Neural crest cell (in vitro differentiated cells): ENCODE data around the gene MYOZ1. TPM values are rescaled to one million over a fixed set of nuclear protein-coding genes. Genes with fewer than 3 reads are reported as not detected.
"Not testable (repeated sequence)": the region's sequence is repeated elsewhere in the genome, so short reads cannot be mapped to it uniquely, and the experiment has no call there.

Experiments
- DNase-seq: peaks from one replicate; pipeline ENCODE4 v3.0.0; 2021; ENCODE audit warnings: low read depth, mixed read lengths, low spot score
- H3K27ac Mint-ChIP-seq: one replicate; pipeline ENCODE4 v1.8.0; 2021; ENCODE audit warnings: mild to moderate bottlenecking, mixed read lengths; ENCODE audit not compliant: unreplicated experiment
- H3K27me3 Mint-ChIP-seq: 2 replicates; pipeline ENCODE4 v1.8.0; 2021; ENCODE audit warnings: low read depth, mild to moderate bottlenecking, mixed read lengths
- H3K36me3 Mint-ChIP-seq: 2 replicates; pipeline ENCODE4 v1.8.0; 2021; ENCODE audit warnings: low read depth, mild to moderate bottlenecking, mixed read lengths
- H3K4me1 Mint-ChIP-seq: 2 replicates; pipeline ENCODE4 v1.8.0; 2021; ENCODE audit warnings: mixed read lengths
- H3K4me3 Mint-ChIP-seq: one replicate; pipeline ENCODE4 v1.8.0; 2021; ENCODE audit warnings: mild to moderate bottlenecking, mixed read lengths
- H3K9me3 Mint-ChIP-seq: 2 replicates; pipeline ENCODE4 v1.8.0; 2021; ENCODE audit warnings: mixed read lengths
- total RNA-seq: library from RNA; stranded (reverse); gene quantifications from 2 replicates; pipeline ENCODE4 v1.2.1, GENCODE V29; 2021
- TF ChIP-seq, protein P1 (sequence below): fragments of 200-600 bp; sonication (generic); conservative IDR thresholded peaks from 2 replicates; pipeline ENCODE4 v1.5.0; 2021; ENCODE audit warnings: antibody characterized with exemption, mild to moderate bottlenecking

MYOZ1 gene
- total RNA-seq, 1 donor from 2014 or later, result 0.16 TPM

DNA sequence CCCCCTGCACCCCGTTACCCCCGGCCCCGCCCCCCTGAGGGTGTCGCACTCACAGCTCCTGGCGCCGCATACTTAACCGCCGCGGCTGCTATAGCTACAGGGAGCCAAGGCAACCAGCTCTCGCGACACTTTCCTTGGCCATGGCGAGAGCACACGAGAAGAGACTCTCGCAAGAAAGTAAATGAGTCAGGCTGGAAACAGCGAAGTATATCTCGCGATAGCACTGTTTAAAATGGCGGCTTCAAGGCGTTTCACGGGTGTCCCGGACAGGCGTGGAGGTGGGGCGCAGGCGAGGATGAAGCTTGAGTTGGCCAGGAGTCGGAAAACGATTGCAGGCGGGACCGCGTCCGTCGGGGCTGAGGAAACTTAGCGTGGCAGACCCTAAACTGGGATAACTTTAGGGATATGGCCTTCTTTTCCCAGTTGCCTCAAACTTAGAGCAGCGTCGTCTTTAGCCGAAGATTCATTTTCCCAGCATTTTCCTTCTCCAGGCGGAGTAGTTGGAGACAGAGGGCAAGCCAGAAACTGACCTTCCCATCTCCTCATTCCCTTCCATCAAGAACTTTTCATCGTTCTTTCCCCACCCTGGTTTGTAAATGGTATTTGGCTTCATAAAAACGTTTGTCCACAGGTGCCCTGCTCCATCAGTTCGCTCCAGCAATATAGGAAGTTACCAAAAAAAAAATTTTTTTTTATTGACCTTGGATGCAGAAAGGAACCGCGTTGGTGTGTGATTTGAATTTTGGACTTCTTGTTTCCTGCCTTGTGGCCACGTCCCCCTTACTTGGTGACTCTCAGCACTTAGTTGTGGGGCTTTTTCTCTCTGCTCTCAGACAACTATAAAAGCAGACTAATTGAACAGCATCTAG, 15.2 kb downstream of the MYOZ1 start:
- H3K27me3 Mint-ChIP-seq, result no peaks in the 10 kb centered on the region

GRCh38 chr10:73625004-73625883, 16.0 kb downstream of the MYOZ1 start:
- peaks cover 31% of the 10 kb centered on the region for H3K4me1 Mint-ChIP-seq
- H3K27me3 Mint-ChIP-seq, result no peaks in the 10 kb centered on the region
- H3K36me3 Mint-ChIP-seq, result no peaks in the 10 kb centered on the region
- H3K4me3 Mint-ChIP-seq, result peak overlapping the region; percentile 96
- TF ChIP-seq, protein P1, sequence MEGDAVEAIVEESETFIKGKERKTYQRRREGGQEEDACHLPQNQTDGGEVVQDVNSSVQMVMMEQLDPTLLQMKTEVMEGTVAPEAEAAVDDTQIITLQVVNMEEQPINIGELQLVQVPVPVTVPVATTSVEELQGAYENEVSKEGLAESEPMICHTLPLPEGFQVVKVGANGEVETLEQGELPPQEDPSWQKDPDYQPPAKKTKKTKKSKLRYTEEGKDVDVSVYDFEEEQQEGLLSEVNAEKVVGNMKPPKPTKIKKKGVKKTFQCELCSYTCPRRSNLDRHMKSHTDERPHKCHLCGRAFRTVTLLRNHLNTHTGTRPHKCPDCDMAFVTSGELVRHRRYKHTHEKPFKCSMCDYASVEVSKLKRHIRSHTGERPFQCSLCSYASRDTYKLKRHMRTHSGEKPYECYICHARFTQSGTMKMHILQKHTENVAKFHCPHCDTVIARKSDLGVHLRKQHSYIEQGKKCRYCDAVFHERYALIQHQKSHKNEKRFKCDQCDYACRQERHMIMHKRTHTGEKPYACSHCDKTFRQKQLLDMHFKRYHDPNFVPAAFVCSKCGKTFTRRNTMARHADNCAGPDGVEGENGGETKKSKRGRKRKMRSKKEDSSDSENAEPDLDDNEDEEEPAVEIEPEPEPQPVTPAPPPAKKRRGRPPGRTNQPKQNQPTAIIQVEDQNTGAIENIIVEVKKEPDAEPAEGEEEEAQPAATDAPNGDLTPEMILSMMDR, result no peak
- no peaks in the 10 kb centered on the region for H3K9me3 Mint-ChIP-seq
- peak; percentile 45 for DNase-seq
- H3K27ac Mint-ChIP-seq, result peak overlapping the region; percentile 99

More for the DNA sequence above, 15.2 kb downstream of the MYOZ1 start:
- H3K27ac Mint-ChIP-seq, result peak overlapping the region; percentile 99
- DNase-seq, result peak; percentile 79
- no peaks in the 10 kb centered on the region for H3K36me3 Mint-ChIP-seq
- TF ChIP-seq, protein P1, result no peak
- peak overlapping the region; percentile 96 for H3K4me3 Mint-ChIP-seq
- H3K9me3 Mint-ChIP-seq, result no peaks in the 10 kb centered on the region
- H3K4me1 Mint-ChIP-seq, result peaks cover 31% of the 10 kb centered on the region

GRCh38 chr10:73623056-73623455, 18.2 kb downstream of the MYOZ1 start:
- DNase-seq, result no peak
- H3K4me1 Mint-ChIP-seq, result peaks cover 31% of the 10 kb centered on the region
- H3K4me3 Mint-ChIP-seq, result peak overlapping the region; percentile 60
- no peaks in the 10 kb centered on the region for H3K36me3 Mint-ChIP-seq
- TF ChIP-seq, protein P1, result no peak
- no peak overlapping the region for H3K27ac Mint-ChIP-seq
- no peaks in the 10 kb centered on the region for H3K27me3 Mint-ChIP-seq
- H3K9me3 Mint-ChIP-seq, result no peaks in the 10 kb centered on the region

DNA sequence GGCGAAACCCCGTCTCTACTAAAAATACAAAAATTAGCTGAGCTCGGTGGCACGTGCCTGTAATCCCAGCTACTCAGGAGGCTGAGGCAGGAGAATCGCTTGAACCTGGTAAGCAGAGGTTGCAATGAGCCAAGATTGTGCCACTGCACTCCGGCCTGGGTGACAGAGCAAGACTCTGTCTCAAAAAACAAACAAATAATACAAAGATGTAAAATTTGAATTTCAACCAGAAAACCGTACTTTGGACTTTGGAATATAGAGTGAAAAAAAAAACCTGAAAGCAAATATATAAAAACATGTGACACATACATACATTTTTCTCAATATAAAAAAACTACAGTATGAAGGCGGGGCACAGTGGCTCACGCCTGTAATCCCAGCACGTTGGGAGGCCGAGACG, 20.3 kb downstream of the MYOZ1 start:
- not testable (repeated sequence) for H3K27ac Mint-ChIP-seq
- H3K4me1 Mint-ChIP-seq, result peaks cover 15% of the 10 kb centered on the region

DNA sequence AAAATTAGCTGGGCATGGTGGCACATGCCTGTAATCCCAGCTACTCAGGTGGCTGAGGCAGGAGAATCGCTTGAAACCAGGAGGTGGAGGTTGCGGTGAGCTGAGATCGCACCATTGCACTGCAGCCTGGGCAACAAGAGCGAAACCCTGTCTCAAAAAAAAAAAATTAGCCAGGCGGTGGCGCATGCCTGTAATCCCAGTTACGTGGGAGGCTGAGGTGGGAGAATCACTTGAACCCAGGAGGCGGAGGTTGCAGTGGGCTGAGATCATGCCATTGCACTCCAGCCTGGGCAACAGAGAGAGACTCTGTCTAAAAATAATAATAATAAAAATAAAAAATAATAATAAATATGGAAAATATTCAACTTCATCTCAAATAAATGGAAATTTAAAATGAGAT, 24.1 kb downstream of the MYOZ1 start:
- H3K4me1 Mint-ChIP-seq, H3K36me3 Mint-ChIP-seq, H3K27ac Mint-ChIP-seq, H3K4me3 Mint-ChIP-seq, H3K27me3 Mint-ChIP-seq, DNase-seq, H3K9me3 Mint-ChIP-seq: not testable (repeated sequence)

More for the DNA sequence above, 20.3 kb downstream of the MYOZ1 start:
- H3K4me3 Mint-ChIP-seq, H3K27me3 Mint-ChIP-seq, DNase-seq, H3K9me3 Mint-ChIP-seq, H3K36me3 Mint-ChIP-seq: not testable (repeated sequence)

- no peaks in the 10 kb centered on the region for H3K4me1 Mint-ChIP-seq
- no peaks in the 10 kb centered on the region for H3K9me3 Mint-ChIP-seq
- H3K4me3 Mint-ChIP-seq, result no peak overlapping the region
- no peaks in the 10 kb centered on the region for H3K27me3 Mint-ChIP-seq
- H3K36me3 Mint-ChIP-seq, result no peaks in the 10 kb centered on the region
- H3K27ac Mint-ChIP-seq, result no peak overlapping the region
- DNase-seq, result no peak
- TF ChIP-seq, protein P1, result no peak
These were observed 26.6 kb downstream of the MYOZ1 start for GRCh38 chr10:73614720-73615119.
